DOHH2 (cell line): ENCODE results near the gene CAMK1G.

Experiments
- H3F3A ChIP-seq: fragments of 200-600 bp; sonication (generic), shearing (Covaris generic); 2 replicates; pipeline ENCODE4 v1.6.0; 2016; ENCODE audit warnings: antibody characterized with exemption, mild to moderate bottlenecking; ENCODE audit not compliant: control insufficient read depth, insufficient read depth
- H3K27ac ChIP-seq: fragments of 200-600 bp; sonication (generic); 2 replicates; pipeline ENCODE4 v1.5.1; 2014; ENCODE audit warnings: low read depth, mild to moderate bottlenecking, low read length, moderate library complexity
- H3K27me3 ChIP-seq: fragments of 200-600 bp; sonication (generic); 2 replicates; pipeline ENCODE4 v1.6.1; 2014; ENCODE audit warnings: mild to moderate bottlenecking, low read length, mixed read lengths; ENCODE audit not compliant: control insufficient read depth
- H3K36me3 ChIP-seq: fragments of 200-600 bp; sonication (generic); 2 replicates; pipeline ENCODE4 v1.6.1; 2014; ENCODE audit warnings: mild to moderate bottlenecking, low read length, moderate library complexity, mixed read lengths; ENCODE audit not compliant: control insufficient read depth
- H3K4me1 ChIP-seq: fragments of 200-600 bp; sonication (generic); 2 replicates; pipeline ENCODE4 v1.6.1; 2014; ENCODE audit warnings: mild to moderate bottlenecking, low read length, mixed read lengths; ENCODE audit not compliant: control insufficient read depth
- H3K4me2 ChIP-seq: fragments of 200-600 bp; sonication (generic); 2 replicates; pipeline ENCODE4 v1.6.0; 2014; ENCODE audit warnings: mild to moderate bottlenecking, low read length, moderate library complexity
- H3K4me3 ChIP-seq: fragments of 200-600 bp; sonication (generic); 2 replicates; pipeline ENCODE4 v1.5.1; 2014; ENCODE audit warnings: mild to moderate bottlenecking, low read length, mixed read lengths
- H3K79me2 ChIP-seq: fragments of 200-600 bp; sonication (generic); 2 replicates; pipeline ENCODE4 v1.6.1; 2014; ENCODE audit warnings: mild to moderate bottlenecking, low read length, mixed read lengths; ENCODE audit not compliant: control insufficient read depth
- H3K9me2 ChIP-seq: fragments of 200-600 bp; sonication (generic); replicated peaks from 2 replicates; pipeline ENCODE4 v1.6.1; 2014; ENCODE audit warnings: mild to moderate bottlenecking, low read length, mixed read lengths; ENCODE audit not compliant: control insufficient read depth
- H3K9me3 ChIP-seq: fragments of 200-600 bp; sonication (generic); 2 replicates; pipeline ENCODE4 v1.6.1; 2014; ENCODE audit warnings: antibody characterized with exemption, low read length, mixed read lengths; ENCODE audit not compliant: control insufficient read depth, insufficient read depth
- H4K20me1 ChIP-seq: fragments of 200-600 bp; sonication (generic); 2 replicates; pipeline ENCODE4 v1.6.0; 2014; ENCODE audit warnings: low read depth, mild to moderate bottlenecking, antibody characterized with exemption, low read length, moderate library complexity; ENCODE audit not compliant: control insufficient read depth, insufficient read depth
- EZH2phosphoT487 ChIP-seq: fragments of 200-600 bp; sonication (generic); IDR thresholded peaks from 2 replicates; pipeline ENCODE4 v1.6.1; 2017; ENCODE audit warnings: borderline replicate concordance, mild to moderate bottlenecking, antibody characterized with exemption, low read length, moderate library complexity, mixed read lengths
- TF ChIP-seq, protein P1 (sequence below): fragments of 200-600 bp; sonication (generic); IDR thresholded peaks from one replicate; pipeline ENCODE4 v1.5.1; 2014; ENCODE audit warnings: antibody characterized with exemption, mild to moderate bottlenecking, low read depth, low read length; ENCODE audit not compliant: poor library complexity, severe bottlenecking

CAMK1G gene

DNA sequence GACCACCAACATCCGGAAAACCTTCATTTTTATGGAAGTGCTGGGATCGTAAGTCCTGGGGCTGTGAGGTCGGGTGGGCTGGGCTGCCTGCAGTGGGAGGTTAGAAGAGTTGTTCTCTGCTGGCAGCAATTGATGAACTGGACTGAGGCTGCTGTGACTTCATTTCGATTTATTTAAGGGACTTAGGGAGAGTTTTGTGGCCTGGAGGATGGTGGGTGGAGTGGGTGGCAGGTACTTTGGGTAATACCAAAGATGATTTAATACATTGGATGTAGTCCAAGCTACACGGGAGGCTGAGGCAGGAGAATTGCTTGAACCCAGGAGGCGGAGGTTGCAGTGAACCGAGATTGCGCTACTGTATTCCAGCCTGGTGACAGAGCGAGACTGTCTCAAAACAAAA is 11.5 kb downstream of the CAMK1G start:
- no peaks in the 10 kb centered on the region for H3F3A ChIP-seq
- no peaks in the 10 kb centered on the region for H3K36me3 ChIP-seq
- no peak overlapping the region for H3K4me2 ChIP-seq
- no peaks in the 10 kb centered on the region for H3K4me1 ChIP-seq
- H3K27ac ChIP-seq = no peak overlapping the region
- TF ChIP-seq EZH2phosphoT487 = no peak
- TF ChIP-seq, protein P1, sequence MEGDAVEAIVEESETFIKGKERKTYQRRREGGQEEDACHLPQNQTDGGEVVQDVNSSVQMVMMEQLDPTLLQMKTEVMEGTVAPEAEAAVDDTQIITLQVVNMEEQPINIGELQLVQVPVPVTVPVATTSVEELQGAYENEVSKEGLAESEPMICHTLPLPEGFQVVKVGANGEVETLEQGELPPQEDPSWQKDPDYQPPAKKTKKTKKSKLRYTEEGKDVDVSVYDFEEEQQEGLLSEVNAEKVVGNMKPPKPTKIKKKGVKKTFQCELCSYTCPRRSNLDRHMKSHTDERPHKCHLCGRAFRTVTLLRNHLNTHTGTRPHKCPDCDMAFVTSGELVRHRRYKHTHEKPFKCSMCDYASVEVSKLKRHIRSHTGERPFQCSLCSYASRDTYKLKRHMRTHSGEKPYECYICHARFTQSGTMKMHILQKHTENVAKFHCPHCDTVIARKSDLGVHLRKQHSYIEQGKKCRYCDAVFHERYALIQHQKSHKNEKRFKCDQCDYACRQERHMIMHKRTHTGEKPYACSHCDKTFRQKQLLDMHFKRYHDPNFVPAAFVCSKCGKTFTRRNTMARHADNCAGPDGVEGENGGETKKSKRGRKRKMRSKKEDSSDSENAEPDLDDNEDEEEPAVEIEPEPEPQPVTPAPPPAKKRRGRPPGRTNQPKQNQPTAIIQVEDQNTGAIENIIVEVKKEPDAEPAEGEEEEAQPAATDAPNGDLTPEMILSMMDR = no peak
- H3K4me3 ChIP-seq = no peak overlapping the region
- no peaks in the 10 kb centered on the region for H4K20me1 ChIP-seq
- H3K79me2 ChIP-seq = no peaks in the 10 kb centered on the region
- no peaks in the 10 kb centered on the region for H3K9me2 ChIP-seq
- no peaks in the 10 kb centered on the region for H3K9me3 ChIP-seq
- 0 out of 2 replicates have a peak, but pooled peaks cover 4% of the 10 kb centered on the region for H3K27me3 ChIP-seq

DNA sequence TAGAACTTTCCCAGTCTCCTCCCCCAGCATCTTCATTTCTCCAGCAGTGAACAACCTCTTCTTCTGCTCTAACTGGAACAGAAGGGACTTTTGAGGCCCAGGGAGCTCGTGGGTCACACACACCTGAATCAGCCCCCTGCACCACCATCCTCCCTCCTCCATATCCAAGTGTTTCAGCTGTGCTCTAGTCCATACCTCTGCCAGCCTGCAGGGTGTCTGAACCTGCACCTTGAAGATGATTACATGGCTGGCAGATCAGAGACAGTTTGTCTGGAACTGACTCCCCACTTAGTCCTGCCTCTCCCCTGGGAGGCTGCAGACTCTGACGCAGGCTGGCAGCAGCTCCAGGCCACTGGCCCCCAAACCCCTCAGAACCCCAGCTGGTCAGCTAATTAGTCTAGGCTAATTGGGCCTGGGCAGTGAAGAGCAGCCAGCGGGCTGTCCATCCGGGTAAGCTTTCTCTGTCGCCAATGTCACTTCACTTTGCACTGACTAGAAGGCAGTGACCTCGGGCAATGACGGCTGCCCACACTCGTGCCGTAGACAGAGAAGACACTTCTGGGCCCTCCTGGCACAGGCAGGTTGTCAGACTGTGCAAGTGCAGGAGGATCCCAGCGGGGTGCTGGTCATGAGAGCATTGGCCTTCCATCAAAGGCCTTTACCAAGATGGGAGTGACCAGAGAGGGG is 12.2 kb downstream of the CAMK1G start:
- no peaks in the 10 kb centered on the region for H3K9me3 ChIP-seq
- no peak overlapping the region for H3K4me2 ChIP-seq
- peaks cover 9% of the 10 kb centered on the region; the same call in 1 of the 2 replicates for H3K27me3 ChIP-seq
- H4K20me1 ChIP-seq = no peaks in the 10 kb centered on the region
- H3K27ac ChIP-seq = no peak overlapping the region
- H3K36me3 ChIP-seq = no peaks in the 10 kb centered on the region
- no peaks in the 10 kb centered on the region for H3K79me2 ChIP-seq
- TF ChIP-seq EZH2phosphoT487 = no peak
- TF ChIP-seq, protein P1 = no peak
- no peaks in the 10 kb centered on the region for H3K4me1 ChIP-seq
- no peaks in the 10 kb centered on the region for H3F3A ChIP-seq
- no peaks in the 10 kb centered on the region for H3K9me2 ChIP-seq
- no peak overlapping the region for H3K4me3 ChIP-seq

GRCh38 chr1:209597499-209597898 is 14.0 kb downstream of the CAMK1G start:
- Histone ChIP-seq H3K27me3 (peaks cover 9% of the 10 kb centered on the region; the same call in 1 of the 2 replicates), H4K20me1 (no peaks in the 10 kb centered on the region), H3K9me3 (no peaks in the 10 kb centered on the region), H3K27ac (no peak overlapping the region), H3K36me3 (no peaks in the 10 kb centered on the region), H3K9me2 (no peaks in the 10 kb centered on the region), H3K4me3 (no peak overlapping the region), H3K4me1 (no peaks in the 10 kb centered on the region), H3K79me2 (no peaks in the 10 kb centered on the region), H3F3A (no peaks in the 10 kb centered on the region), H3K4me2 (no peak overlapping the region)
- no peak for TF ChIP-seq EZH2phosphoT487
- TF ChIP-seq, protein P1 = no peak
